ENCODE data around the gene SLC9A3.

Gene SLC9A3

DNA sequence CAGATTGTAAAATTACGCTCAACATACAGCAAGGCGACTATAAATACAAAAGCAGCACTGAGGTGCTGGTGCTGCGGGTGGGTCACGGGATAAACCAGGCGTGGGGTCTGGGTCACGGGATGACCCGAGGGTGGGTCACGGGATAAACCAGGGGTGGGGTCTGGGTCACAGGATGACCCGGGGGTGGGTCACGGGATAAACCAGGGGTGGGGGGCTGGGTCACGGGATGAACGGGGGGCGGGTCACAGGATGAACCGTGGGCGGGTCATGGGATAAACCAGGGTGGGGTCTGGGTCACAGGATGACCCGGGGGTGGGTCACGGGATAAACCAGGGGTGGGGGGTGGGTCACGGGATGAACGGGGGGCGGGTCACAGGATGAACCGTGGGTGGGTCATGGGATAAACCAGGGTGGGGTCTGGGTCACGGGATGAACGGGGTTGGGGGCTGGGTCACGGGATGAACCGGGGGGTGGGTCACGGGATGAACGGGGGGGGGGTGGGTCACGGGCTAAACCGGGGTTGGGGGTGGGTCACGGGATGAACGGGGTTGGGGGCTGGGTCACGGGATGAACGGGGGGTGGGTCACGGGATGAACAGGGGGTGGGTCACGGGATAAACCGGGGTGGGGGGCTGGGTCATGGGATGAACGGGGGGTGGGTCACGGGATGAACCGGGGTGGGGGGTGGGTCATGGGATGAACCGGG lies 30.2 kb upstream of the SLC9A3 start:
- no peak for DNase-seq

DNA sequence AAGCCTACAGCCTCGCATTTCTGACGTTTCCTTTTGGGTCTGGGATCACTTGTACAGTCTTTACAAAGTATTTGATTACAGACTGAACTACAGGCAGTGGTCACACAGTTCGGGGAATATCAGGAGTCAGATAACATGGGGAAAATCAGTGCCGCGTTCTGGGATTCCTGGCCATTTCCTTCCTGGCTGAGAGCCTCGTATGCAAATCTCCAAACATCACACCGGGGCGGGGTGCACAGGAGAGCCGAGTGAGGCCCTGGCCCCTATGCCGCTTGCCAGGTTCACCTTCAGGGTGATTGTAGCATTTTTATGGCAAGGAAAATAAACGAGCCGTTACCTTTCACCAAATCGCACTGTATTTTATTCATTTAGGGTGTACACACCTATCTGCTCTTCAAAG lies 29.6 kb upstream of the SLC9A3 start:
- DNase-seq: no peak

DNA sequence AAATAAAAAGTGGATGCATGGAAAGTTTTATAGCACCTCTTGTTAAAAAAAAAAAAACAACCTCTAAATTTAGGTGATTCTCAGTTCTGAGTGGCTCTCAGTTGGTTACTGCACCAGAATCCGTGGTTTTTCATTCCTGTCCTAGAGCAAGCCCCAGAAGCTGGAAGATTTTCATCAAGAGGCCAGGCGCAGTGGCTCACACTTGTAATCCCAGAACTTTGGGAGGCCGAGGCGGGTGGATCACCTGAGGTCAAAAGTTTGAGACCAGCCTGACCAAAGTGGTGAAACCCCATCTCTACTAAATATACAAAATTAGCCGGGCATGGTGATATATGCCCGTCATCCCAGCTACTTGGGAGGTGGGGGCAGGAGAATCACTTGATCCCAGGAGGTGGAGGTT lies 27.2 kb upstream of the SLC9A3 start:
- no peak for DNase-seq

DNA sequence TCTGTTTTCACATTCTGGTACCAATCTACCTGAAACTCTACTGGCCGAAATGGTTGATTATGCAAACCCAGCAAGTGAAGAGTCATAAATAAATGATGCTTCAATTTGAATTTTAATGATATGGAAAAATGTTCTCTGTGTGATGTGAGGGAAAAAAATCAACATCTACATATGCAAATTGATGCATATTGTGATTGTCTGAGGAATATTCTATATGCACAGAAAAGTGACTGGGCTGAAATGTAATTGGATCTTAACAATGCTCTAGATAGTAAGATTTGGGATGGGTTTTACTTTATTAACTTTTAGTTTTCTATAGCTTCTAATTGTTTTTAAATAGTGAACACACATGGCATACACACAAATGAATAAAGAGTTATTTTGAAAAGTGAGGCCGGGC lies 25.0 kb upstream of the SLC9A3 start:
- no peak for DNase-seq

DNA sequence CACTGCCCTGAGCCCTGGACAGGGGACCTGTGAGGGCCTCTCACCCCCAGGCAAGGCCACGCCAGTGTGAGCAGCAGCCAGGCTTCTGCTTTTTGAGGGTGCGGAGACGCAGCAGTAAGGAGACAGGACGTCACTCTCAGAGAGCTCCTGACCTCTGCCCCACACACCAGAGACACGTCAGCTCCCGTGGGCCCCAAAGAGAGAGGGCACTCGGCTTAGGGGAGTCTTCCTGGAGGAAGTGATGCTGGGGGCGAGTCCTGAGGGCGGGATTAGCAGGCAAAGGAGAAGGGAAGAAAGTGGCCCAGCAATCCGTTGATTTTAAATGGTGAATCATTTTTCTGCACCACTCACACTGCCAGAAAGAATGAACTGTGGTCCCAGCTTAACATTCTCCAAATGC lies 24.0 kb upstream of the SLC9A3 start:
- DNase-seq: no peak

DNA sequence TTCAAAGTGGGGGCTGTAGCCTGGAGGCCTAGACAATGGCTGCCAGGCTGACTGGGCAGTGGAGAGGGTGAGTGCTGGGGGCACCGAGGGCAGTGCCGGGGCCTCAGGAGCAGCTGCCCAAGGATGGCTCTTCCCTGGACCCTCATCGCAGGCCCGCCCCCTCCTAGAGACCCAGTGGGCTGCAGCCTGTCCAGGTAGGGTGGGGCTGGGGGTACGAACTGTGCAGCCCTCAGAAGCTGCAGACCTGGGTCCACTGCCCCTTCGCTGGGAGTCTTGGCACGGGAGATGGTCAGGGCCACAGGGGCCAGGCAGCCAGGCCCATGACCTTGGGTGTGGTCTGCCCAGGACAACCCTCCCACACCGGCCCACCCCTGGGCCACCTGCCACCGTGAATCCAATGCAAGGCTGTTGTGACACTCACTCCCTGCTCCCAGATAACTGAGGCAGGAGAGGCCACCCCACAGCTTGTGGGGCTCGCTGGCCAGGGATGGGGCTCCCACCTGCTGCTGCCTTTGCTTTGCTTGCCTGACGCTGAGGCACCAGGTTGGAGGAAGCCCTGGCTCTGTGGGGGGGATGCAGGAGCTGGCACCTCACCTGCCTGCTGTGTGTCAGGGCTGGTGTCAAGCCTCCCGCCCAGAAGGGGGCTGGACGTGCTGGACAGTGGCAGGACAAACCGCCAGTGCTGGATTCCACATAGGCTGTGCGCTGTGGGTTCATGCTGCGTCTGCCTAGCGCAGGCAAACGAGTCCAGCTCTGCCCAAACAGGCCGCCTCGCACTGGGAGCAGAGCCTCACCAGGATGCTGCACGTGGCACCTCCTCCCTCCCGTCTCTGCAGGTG lies 23.1 kb upstream of the SLC9A3 start:
- no peak for DNase-seq

DNA sequence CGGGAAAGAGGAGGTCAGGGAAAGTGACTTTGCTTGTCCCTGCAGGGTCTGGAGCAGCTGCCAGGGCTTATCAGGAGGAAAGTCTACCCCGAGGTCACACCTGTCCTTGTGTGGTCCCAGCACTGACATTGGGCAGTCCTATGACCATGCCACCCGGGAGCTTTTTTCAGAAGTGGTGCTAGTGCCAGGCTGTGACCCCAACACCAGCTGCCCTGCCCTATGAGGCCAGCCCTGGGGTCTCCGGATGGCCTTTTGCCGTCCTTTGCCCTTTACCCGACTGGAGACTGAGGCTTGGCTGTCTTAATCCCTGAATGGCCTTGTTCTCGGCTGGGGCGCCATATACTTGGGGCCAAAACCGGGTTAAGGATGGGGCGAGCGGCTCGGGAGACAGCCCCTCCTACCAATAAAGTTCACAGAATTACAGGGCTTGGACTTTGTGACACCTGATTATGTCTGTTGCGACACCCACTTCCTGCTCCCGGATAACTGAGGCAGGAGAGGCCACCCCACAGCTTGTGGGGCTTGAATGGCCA lies 22.2 kb upstream of the SLC9A3 start:
- no peak for DNase-seq

DNA sequence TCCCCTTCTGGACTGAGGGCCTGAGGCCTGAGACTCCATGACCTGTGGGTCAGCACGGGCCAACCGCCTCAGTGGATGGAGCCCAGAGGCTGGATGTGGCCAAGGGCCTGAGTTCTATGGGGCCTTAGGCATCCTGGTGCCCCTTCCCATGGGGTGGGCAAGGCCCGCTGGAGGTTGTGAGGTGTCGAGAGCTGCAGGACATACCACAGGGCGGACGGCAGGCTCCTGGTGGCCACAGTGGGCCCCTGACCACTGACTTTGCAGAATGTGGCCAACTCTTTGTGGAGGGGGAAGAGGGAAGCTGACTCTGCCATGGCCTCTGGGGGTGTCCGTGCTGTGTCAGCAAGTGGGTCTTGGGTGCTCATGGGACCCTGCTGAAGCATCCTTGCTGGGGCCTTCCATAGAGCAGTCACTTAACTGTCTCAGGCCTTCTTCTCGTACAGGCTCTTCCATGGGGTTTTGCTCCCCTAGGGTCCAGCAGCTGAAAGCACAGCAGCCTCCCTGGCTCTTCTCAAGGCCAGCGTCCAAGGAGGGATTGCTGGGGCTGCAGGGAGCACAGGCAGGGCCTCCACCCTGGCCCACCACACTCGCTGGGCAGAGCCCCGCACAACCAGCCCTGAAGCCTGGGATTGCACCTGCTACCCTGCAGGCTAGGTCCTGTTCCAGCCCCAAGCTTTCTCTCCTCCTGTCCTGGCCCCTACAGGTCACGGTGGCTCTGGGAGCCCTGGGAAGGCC lies 21.6 kb upstream of the SLC9A3 start:
- DNase-seq: no peak

DNA sequence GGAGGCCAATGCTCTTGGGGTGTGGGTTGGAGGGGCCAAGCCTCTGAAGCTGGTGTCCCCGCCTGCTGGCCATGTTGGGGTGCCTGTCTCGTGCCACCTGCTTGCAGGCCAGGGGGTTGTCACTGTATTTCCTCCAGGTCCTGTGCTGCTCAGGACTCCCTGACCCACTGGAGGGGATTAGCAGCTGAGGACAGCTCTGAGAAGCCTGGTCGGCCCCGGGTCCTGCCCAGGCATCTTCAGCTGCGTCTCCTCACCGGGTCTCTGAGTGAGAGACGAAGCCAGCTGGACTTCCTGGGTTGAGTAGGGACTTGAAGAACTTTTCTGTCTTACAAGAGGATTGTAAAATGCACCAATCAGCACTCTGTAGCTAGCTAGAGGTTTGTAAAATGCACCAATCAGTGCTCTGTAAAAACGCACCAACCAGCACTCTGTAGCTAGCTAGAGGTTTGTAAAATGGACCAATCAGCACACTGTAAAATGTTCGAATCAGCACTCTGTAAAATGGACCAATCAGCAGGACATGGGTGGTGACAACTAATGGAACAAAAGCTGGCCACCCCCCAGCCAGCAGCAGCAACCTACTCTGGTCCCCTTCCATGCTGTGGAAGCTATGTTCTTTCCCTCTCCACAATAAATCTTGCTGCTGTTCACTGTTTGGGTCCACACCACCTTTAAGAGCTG lies 20.6 kb upstream of the SLC9A3 start:
- DNase-seq: no peak

DNA sequence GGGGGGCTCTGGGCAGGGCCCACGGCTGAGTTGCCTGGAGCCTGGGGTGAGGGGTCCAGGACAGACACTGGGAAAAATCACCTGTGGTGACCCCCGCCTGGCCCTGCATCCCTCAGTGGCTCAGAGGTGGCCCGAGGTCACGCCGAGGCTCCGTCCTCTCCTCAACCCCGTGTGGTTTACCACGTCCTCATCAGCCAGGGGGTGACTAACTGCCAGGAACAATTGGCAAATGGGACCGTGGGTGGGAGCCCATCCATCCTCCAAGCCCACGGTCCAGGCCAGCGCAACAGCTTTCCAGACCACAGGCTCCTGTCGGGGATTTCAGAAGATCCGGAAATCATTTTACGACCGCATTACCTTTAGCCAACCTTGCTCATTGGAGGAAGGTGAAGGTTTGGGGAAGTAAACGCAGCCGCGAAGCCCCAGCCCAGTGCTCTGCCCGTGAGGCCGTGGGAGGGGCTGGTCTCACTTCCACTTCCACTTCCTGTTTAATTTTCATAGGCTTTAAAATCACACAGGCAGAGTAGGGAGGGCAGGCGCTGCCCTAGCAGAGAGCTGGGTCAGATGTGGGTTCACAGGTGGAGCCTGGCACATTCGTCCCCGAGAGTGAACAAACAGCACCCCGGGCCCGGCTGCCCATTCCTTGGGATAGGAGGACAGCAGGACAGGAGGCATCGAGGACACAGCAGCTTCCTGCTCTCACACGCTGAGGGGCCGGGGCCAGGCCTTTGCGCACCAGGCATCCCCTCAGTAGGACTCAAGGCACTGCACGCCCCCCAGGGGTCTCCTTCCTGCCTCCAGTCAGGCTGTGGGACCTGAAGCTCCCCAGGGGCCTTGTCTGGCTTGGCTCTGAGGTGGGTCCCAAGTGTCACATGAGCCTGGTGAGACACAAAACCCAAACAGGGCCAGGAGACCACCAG lies 19.8 kb upstream of the SLC9A3 start:
- DNase-seq: no peak

DNA sequence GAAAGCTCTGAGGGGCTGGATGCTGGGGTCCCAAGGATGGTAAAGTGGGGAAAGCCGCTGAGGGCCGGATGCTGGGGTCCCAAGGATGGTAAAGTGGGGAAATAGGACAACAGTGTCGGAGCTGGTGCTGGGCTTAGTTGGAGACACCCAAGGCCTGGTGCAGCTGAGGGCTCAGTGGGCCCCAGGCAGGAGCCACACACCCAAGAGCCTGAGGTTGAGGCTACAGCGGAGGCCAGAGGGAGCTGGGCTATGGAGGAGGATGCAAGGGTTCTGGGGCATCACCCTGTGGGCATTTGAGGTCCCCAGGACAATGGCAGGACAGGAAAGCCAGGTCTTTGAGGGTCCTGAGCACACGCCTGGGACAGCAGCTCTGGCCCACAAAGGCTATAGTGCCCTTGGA lies 19.1 kb upstream of the SLC9A3 start:
- DNase-seq: no peak

DNA sequence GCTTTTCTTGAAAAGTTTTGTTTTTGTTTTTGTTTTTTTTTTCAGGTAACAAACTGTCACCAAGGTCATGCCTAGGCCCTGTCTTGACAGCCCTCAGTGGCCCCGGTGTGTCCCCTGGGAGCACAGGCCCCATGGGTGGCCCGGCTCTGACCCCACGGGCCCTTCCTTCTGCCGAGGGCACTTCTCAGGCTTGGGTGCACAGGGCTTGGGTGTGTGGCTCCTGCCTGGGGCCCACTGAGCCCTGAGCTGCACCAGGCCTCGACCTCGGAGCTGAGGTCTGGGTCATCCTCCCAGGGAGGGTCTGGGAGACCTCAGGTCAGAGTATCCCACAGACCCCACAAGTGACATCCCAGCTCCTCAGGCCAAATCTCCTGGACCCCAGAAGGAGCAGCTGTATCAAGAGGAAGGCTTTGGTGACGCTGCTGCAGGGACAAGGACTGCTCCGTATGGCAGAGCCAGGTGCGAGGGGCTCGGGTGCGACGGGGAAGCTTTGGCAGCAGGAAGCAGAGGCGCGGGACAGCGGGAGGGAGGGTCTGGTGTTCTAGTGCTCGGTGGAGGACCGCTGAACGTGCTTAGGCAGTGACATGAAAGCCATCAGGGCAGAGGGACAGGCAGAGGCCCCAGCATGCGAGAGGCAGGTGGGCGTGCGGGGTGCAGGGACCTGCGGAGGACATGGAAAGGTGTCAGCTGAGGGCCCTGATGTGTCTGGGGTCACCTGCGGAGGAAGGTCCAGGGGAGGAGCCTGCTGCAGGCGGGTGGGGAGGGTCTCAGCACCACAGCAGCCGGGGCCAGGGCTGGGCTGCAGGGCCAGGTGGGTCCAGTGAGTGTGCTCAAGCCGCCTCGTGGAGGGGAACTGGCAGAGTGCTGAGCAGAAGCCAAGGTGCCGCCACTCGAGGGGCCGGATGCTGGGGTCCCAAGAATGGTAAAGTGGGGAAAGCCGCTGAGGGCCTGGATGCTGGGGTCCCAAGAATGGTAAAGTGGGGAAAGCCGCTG lies 18.4 kb upstream of the SLC9A3 start:
- no peak for DNase-seq

DNA sequence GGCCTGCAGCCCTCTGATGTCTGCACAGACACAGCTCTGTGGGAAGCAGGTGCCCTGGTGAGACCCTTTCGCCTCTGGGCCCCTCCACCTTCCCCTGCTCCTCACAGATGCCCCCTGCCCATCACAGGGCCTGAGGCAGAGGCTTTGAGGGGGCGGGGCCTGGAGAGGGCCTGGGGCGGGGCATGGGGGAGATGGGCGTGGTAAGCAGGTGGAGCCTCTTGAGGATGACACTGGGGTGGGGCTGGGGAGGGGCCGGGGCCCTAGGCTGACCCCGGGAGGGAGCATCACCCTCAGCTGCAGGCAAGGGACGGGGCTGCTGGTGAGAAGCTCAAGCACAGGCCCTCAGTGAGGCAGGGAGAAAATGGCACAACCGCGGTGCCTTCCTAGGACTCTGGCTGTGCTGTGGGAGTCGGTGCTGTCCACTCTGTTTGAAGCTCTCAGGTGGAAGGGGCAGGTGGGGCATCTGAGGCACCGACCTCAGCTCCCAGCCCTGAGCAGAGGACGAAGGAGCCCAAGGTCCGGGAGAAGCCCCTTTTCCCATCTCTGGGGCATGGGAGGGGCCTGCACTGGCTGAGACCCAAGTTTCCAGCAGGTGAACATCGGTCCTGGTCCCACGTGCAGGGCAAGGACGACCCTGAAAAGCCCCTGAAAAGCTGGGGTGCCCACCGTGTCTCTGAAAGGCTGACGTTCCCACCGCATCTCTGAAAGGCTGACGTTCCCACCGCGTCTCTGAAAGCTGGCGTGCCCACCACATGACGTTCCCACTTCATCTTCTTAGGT lies 17.5 kb upstream of the SLC9A3 start:
- no peak for DNase-seq

DNA sequence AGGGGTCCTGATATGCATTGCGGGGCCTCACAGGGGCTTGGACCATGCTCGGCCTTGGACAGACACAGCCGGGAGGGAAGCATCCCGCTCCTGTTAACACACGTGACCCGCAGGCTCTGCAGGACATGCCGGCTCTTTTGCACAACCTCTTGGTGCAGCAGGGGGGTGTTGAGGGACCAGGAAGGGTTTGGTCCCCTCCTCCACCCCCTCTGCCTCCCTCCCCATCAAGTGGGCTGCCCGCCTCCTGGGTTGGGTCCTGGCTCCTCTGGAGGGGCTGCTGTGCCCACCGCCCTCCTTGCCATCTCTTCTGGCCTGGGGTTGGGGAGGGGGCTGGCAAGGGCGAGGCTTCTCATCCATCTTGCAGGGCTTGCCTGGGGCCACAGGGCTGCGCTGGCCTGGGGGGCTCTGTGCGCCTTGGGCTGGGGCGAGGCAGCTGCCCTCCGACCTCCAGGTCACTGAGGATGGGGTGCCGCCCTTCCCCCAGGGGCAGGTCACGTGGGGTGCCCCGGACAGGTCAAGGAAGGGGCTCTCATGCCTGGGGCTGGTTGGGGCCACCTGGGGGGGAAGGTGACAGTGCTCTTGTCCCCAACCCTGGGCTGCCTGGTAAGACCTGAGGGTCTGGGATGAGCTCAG lies 16.8 kb upstream of the SLC9A3 start:
- DNase-seq: no peak

DNA sequence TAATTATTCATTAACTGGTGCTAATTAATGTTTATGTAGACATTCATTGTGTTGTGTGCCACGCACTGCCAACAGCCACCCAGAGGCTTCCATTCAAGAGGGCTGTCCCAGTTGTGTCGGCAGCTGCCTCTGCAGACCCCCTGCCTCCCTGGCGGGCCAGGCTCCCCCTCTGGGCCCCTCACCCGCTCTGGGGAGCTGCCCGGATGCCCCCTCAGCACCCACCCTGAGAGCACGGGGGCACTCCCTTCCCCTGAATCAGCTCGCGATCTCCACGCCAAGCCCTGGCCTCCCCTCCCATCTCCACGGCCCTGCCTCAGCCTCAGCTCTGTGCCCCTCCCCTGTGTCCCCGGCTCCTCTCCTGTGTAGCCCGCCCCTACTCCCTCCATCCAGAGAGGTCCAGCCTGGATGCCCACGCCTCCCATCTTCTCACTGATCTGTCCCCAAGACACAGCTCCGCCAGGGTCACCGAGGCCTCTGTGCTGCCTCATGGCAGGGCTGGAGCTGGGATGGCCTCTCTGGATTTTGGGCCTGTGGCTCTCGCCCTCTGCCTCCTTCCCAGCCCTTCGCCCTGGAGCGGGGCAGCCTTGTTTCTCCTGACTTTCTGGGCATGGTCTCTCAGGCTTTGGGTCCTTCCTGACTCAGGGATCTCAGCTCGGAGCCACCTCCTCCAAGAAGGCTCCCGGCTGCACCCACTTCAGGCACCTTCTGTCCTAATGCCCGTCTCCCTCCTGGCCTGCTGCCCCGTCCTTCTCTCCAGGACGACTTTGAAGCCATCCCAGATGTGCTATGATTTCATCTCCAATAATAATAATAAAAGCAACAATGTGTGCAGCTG lies 16.0 kb upstream of the SLC9A3 start:
- DNase-seq: no peak

DNA sequence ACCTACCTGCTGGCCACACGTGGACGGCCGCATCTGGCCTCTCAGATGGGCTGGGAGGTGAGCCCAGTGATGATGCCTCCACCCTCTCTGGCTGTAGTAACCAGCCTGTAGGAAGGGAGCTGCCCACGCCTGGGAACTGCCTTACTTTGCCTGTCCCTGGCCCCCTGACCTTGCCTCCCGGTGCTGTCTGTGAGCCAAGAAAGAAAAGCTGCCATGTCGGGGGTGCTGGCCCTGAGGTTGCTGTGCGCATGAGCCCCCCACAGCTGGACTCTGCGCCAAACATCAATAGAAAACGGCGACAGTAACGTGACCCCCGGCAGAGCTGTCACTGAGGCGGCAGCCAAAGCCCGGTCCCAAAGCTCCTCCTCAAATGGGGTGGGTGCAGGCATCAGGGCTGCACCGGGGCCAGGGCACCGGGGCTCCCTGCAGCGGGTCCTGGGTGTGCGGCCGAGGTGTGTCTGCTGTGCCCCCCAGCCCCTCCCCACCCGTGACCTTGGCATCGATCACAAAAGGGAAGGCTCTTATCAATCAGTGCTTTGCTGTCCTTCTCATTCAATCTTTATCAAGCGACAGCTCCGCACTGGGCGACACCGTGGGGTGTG lies 15.3 kb upstream of the SLC9A3 start:
- DNase-seq: no peak

DNA sequence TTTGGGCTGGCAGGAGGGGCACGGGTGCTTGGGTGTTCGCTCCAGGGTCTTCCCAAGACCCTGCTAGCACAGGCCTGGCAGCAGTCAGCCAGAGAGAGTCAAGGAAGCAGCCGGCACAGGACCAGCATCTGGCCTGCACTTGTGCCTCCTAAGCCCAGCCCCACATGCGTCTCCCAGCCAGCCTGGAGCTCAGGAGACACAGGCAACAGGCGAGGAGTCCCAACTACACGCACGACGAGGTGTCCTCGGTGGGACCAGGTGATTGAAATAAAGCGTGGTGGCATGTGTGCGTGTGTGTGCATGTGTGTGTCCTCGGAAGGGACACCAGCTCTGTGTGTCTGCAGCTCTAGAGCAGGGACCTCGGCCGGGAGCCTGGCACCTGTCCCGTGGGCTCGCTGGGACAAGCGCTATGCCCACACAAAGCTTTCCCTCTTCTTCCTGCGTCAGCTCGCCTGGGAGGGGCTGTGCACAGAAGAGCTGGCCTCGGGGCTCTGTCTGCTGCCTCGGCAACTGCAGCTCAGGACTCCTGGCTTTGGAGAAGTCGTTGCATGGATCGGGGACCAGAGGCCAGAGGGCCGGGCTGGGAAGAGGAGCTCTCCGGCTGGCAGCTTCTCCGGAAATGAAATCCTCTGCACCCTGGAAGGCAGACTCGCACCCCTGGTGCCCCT lies 14.7 kb upstream of the SLC9A3 start:
- DNase-seq: no peak
